Epithelial cell of esophagus (primary cell): Measurements from ENCODE around the gene GPSM1.

ENCODE experiments used
- DNase-seq: peaks from one replicate; pipeline ENCODE4 v3.0.0; 2010; ENCODE audit warnings: low read depth
- H3K4me3 ChIP-seq: 2 replicates; pipeline ENCODE4 v1.5.1; 2011; ENCODE audit warnings: mild to moderate bottlenecking, low read length, control low read depth
- TF ChIP-seq, protein P1 (sequence below): IDR thresholded peaks from 2 replicates; pipeline ENCODE4 v1.5.1; 2011; ENCODE audit warnings: low read depth, mild to moderate bottlenecking, low read length, control low read depth, inconsistent platforms; ENCODE audit not compliant: insufficient read depth; ENCODE audit errors: missing control alignments

GPSM1 gene

DNA sequence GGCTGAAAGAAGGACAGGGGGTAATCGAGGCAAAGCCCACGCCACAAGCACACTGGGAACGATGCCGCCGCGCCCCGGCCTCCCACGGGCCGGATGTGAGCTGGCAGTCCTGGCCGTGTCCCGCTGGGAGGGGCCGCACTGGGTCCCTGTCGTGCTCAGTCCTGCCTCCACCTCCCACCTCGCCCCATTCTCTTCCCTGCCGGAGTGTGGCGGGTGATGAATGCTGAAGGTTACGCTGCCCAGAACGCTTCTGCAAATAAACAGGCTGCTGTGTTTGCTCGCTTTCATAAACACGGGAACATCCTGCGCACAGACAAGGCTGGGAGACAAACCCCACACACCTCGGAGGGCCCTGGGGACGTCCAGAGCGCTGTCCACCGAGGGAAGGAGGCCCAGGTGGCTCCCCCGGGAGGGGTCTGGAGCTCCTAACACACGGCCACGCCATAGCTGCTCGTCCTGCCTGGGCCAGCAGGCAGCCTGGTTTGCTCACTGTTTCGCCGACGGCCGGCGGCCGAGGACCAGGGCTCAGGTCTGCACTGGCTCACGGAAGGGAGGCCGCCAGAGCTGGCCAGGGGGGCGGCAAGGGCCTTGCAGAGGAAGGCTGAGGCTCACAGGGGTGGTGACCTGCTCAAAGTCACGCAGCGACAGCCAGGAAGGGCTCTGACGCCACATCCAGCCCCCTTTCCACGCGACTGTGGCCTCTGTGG is 33.9 kb downstream of the GPSM1 start:
- TF ChIP-seq, protein P1, sequence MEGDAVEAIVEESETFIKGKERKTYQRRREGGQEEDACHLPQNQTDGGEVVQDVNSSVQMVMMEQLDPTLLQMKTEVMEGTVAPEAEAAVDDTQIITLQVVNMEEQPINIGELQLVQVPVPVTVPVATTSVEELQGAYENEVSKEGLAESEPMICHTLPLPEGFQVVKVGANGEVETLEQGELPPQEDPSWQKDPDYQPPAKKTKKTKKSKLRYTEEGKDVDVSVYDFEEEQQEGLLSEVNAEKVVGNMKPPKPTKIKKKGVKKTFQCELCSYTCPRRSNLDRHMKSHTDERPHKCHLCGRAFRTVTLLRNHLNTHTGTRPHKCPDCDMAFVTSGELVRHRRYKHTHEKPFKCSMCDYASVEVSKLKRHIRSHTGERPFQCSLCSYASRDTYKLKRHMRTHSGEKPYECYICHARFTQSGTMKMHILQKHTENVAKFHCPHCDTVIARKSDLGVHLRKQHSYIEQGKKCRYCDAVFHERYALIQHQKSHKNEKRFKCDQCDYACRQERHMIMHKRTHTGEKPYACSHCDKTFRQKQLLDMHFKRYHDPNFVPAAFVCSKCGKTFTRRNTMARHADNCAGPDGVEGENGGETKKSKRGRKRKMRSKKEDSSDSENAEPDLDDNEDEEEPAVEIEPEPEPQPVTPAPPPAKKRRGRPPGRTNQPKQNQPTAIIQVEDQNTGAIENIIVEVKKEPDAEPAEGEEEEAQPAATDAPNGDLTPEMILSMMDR = no peak
- no peak overlapping the region for H3K4me3 ChIP-seq
- no peak for DNase-seq

DNA sequence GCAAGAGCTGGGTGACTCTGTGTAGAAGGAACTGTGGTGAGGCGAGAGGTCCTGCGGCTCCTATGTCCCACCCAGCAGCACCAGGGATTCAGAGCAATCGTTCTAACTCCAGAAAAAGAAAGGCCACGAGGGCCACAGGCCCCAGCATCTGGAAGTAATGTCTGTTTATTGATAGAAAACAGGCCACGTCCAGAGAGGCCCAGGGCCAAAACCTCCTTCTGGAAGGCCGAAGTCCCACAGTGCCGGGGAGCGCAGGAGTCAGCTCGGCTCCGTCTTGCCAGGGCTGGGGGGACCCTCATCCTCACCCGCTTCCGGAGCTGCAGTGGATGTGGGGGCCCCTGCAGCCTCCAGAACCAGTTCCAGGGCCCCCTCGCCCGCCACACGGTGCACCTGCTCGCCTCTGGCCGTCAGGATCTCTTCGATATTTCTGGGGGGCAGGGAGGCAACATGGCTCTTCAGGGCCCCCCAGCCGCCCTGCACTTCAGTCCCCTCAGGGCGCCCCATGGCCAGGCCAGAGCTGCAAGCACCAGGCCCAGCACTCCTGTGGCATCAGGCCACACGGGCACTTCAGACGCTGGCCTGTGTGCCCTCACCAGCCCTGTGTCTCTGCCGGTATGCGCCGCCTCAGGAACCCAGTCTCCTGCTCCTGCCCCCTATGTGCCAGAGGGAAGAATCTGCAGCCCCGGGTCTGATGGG is 34.6 kb downstream of the GPSM1 start:
- H3K4me3 ChIP-seq = no peak overlapping the region
- TF ChIP-seq, protein P1 = no peak
- DNase-seq = no peak

DNA sequence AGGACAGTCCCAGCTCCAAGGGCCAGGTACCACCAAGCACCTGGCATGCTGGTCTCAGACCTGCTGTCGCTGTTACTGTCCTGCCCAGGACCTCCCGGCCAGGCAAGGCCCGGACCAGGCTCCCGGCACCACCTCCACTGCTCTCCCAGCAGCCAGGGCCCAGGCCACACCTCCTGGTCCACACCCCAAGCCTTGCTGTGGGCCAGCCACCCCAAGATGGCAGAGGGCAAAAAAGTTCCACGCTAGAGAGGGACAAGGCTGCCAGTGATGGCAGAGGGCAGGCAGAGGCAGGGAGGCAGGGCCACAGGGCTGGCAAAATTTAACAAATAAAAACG is 35.1 kb downstream of the GPSM1 start:
- TF ChIP-seq, protein P1 = no peak
- H3K4me3 ChIP-seq = no peak overlapping the region
- DNase-seq = no peak

DNA sequence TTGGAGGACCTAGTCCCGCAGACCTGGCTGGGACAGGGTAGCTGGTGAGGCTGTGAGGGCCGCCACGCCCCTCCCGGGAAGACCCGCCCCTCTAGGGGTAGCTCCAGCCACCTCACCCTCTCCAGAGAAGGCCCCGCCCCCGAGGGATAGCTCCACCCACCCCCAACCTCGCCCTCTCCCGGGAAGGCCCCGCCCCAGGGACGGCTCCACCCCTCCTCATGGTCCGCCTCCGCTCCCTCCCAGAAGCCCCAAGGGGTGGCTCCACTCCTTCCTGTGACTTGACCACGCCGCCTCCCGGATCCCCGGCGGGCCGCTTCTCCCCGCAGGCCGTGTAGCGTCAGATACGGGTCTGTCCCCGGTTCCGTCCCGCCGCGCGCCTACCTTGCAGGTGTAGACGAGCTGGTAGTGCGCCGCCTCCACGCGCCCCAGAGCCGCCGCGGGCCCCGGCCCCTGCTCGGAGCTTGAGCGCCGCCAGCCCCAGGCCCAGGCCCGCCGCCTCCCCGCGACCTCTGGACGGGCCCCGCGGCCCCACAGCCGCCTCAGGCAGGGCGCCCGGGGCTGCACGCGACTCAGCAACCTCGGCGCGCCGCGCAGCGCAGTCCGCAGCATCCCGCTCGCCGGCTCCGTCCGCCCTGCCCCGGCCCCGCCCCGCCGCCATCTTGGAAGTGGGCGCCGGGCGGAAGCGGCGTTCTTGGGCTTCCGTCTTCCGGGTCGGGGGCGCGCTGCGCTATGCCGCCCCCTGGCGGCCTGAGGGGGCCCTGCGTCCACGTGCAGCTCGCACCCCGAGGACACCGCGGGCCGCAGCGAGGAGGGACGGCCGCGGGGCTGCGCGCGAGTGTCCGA is 36.0 kb downstream of the GPSM1 start, which contains the start of gene DNLZ:
Gene DNLZ (minus strand): TSS at position 639 of the 843 bp plus-strand sequence. CDS start 30 bp downstream, at position 609.
- H3K4me3 ChIP-seq = peak within 1 kb of the TSS; percentile 64
- DNase-seq = peak; percentile 96
- TF ChIP-seq, protein P1 = peak; percentile 64

DNA sequence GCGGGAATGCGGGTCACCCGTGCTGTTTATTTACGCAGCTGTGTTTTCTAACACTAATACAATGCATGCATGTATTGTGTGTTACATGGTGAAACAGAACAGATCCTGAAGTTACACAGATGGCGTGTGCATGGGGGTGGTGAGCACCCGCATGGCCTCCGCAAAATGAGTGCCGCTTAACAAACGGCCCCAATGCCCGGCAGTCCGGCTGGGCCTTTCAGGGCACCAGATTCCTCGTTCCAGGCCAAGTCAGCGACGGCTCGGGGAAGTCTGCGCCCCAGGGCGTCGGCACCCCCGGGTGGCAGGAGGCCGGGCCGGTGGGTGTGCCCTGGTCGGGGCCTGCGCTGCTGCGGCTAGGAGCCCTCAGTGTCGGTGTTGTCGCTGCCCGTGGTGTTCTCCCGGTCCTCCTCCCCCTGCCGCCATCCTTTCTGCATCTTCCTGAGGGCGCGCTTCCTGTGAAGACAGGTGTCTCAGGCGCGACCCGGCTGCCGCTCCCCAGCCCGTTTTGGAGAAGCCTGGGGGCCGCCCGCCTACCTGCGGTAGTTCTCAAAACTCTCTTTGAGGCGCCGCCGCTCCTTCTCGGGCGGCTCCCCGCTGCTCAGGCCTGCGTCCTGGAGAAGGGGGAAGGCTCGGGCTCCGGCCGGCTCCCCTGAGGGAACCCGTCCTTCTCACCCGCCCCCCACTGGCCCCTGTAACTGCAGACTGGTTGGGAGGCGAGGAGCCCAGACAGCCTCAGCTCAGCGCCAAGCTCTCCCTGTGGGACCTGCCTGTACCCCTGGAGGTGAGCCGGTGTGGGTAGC is 36.8 kb downstream of the GPSM1 start:
- no peak for DNase-seq
- TF ChIP-seq, protein P1 = no peak
- peak overlapping the region; percentile 21 for H3K4me3 ChIP-seq

DNA sequence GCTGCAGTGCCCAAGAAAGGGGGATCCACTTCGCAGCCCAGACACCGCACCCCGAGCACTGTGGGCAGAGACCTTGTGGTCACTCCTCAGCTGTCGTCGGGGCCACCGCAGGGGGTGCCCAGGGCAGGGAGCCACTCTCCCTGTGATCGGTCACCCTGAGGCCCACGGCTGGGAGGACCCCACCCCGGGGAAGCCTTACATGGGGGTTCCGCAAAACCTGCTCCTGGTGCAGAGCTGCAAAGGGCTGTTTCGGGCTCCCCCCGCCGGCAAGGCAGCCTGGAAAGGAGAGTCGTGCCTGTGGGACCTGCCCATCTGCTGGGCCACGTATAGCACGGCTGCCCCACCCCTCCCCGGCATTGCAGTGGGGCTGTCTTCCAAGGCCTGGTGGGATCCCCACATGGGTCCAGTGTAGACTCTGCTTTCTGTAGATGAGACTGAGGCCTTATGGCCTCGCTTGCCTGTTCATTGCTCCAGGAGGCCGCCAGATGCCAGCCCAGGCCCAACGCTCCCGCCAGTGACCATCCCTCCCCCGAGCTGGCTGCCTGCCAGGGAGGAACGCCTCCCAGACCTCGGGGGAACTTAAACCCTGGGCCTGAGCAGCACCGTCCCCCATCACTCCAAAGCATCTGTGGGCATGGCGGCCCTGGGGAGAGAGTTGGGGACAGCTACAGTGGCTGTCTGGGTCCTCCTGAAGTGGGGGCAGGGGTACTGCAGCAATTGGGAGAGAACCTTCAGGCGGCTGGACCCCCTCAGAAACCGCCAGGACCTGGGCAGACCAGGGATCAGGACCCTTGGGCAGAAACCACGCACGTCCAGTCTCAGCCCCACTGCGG is 37.8 kb downstream of the GPSM1 start:
- DNase-seq = no peak
- no peak overlapping the region for H3K4me3 ChIP-seq
- TF ChIP-seq, protein P1 = no peak
